ENCODE measurements around the gene SLBP. TPM values are rescaled to one million over a fixed set of nuclear protein-coding genes. Genes with fewer than 3 reads are reported as not detected.

The SLBP gene
- total RNA-seq, 6 experiments from 2014 or later, result 13.1 to 30.8 (median 14.7) TPM

GRCh38 chr4:1661695-1662094 lies 50.4 kb downstream of the SLBP start:
- TF ChIP-seq, protein P1, sequence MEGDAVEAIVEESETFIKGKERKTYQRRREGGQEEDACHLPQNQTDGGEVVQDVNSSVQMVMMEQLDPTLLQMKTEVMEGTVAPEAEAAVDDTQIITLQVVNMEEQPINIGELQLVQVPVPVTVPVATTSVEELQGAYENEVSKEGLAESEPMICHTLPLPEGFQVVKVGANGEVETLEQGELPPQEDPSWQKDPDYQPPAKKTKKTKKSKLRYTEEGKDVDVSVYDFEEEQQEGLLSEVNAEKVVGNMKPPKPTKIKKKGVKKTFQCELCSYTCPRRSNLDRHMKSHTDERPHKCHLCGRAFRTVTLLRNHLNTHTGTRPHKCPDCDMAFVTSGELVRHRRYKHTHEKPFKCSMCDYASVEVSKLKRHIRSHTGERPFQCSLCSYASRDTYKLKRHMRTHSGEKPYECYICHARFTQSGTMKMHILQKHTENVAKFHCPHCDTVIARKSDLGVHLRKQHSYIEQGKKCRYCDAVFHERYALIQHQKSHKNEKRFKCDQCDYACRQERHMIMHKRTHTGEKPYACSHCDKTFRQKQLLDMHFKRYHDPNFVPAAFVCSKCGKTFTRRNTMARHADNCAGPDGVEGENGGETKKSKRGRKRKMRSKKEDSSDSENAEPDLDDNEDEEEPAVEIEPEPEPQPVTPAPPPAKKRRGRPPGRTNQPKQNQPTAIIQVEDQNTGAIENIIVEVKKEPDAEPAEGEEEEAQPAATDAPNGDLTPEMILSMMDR (IDR thresholded peaks at IDR 0.05), result no peak
- TF ChIP-seq POLR2A (IDR thresholded peaks at IDR 0.05), result no peak
- Histone ChIP-seq H3K27ac (no peak overlapping the region), H3K4me1 (no peaks in the 10 kb centered on the region), H3K4me3 (no peak overlapping the region), H3K9me3 (no peaks in the 10 kb centered on the region), H3K36me3 (no peaks in the 10 kb centered on the region), H3K27me3 (no peaks in the 10 kb centered on the region)
- WGBS (ENCODE audit: insufficient coverage, low coverage, low lambda C conversion rate, missing lambda C conversion rate), result 91% methylated on average over 12 of the region's 14 CpGs
- ATAC-seq (no peak), DNase-seq (no peak)
- intact Hi-C loops (cut with DNase I), result no loop called here

GRCh38 chr4:1660948-1661677 lies 51.0 kb downstream of the SLBP start:
- TF ChIP-seq, protein P1 (IDR thresholded peaks at IDR 0.05), result no peak
- TF ChIP-seq POLR2A (IDR thresholded peaks at IDR 0.05), result no peak
- DNase-seq (no peak), ATAC-seq (peak in 1 of 4 donors; percentile 9)
- no peak overlapping the region for H3K27ac ChIP-seq
- no peaks in the 10 kb centered on the region for H3K9me3 ChIP-seq
- no peak overlapping the region for H3K4me3 ChIP-seq
- WGBS (ENCODE audit: insufficient coverage, low coverage, low lambda C conversion rate, missing lambda C conversion rate), result 60% methylated on average over 5 of the region's 25 CpGs
- H3K4me1 ChIP-seq, result no peaks in the 10 kb centered on the region
- H3K36me3 ChIP-seq, result no peaks in the 10 kb centered on the region
- intact Hi-C loops (cut with DNase I), result no loop called here
- no peaks in the 10 kb centered on the region for H3K27me3 ChIP-seq

GRCh38 chr4:1659104-1660043 lies 52.7 kb downstream of the SLBP start:
- 83% methylated on average over 16 of the region's 39 CpGs for WGBS (ENCODE audit: insufficient coverage, low coverage, low lambda C conversion rate, missing lambda C conversion rate)
- intact Hi-C loops (cut with DNase I), result no loop called here

DNA sequence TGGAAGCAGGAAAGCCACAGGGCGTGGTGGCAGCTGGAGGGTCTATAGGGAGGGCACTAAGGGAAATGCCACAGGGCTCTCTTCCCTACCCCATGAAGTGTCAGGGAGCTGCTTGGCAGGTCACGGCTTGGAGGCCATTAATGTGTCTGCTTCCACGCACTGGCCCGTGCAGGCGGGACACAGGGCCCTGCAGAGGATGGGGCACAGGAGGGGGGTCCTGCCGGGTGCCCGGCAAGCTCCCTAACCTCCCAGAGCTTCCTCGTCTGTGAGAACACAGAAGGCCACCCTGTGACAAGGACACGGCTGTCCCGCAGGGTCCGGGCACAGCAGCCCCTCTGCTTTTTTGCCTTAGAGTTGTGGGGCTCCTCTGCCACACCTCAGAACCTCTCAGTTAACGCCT lies 53.5 kb downstream of the SLBP start:
- H3K9me3 ChIP-seq, result no peaks in the 10 kb centered on the region
- no peaks in the 10 kb centered on the region for H3K4me1 ChIP-seq
- no peak for TF ChIP-seq POLR2A (IDR thresholded peaks at IDR 0.05)
- TF ChIP-seq, protein P1 (IDR thresholded peaks at IDR 0.05), result no peak
- H3K36me3 ChIP-seq, result no peaks in the 10 kb centered on the region
- no peak overlapping the region for H3K27ac ChIP-seq
- ATAC-seq (no peak), DNase-seq (no peak)
- intact Hi-C loops (cut with DNase I), result no loop called here
- H3K4me3 ChIP-seq, result no peak overlapping the region
- H3K27me3 ChIP-seq, result no peaks in the 10 kb centered on the region
- no CpG with 5 or more reads among the region's 12 CpGs for WGBS (ENCODE audit: insufficient coverage, low coverage, low lambda C conversion rate, missing lambda C conversion rate)

More at GRCh38 chr4:1659104-1660043, 52.7 kb downstream of the SLBP start:
- ATAC-seq (no peak), DNase-seq (no peak)
- Histone ChIP-seq H3K36me3 (no peaks in the 10 kb centered on the region), H3K9me3 (no peaks in the 10 kb centered on the region), H3K4me3 (no peak overlapping the region), H3K27me3 (no peaks in the 10 kb centered on the region), H3K4me1 (no peaks in the 10 kb centered on the region), H3K27ac (no peak overlapping the region)
- TF ChIP-seq POLR2A (IDR thresholded peaks at IDR 0.05), result no peak
- TF ChIP-seq, protein P1 (IDR thresholded peaks at IDR 0.05), result no peak
